ENCODE data around the gene USB1.
"Not testable (repeated sequence)": the region's sequence is repeated elsewhere in the genome, so short reads cannot be mapped to it uniquely, and the experiment has no call there.

USB1 gene

GRCh38 chr16:57970319-57970718 lies 30.9 kb upstream of the USB1 start:
- no peak for DNase-seq (ENCODE audit: extremely low read depth, low read depth)

GRCh38 chr16:57970970-57971369 lies 30.2 kb upstream of the USB1 start, which contains the start of gene CNGB1:
Gene CNGB1 (minus strand): TSS chr16:57971128. CDS start chr16:57967286, 3,842 bp downstream.
- TF ChIP-seq CTCF (IDR thresholded peaks at IDR 0.05; ENCODE audit: low read depth, low read length), result no peak
- DNase-seq (ENCODE audit: extremely low read depth, low read depth), result no peak

More at GRCh38 chr16:57970319-57970718, 30.9 kb upstream of the USB1 start:
- TF ChIP-seq CTCF (IDR thresholded peaks at IDR 0.05; ENCODE audit: low read depth, low read length), result no peak

GRCh38 chr16:57971848-57972247 lies 29.4 kb upstream of the USB1 start:
- no peak for DNase-seq (ENCODE audit: extremely low read depth, low read depth)
- TF ChIP-seq CTCF (IDR thresholded peaks at IDR 0.05; ENCODE audit: low read depth, low read length), result no peak

GRCh38 chr16:57972306-57972705 lies 28.9 kb upstream of the USB1 start:
- DNase-seq (ENCODE audit: extremely low read depth, low read depth), result no peak
- no peak for TF ChIP-seq CTCF (IDR thresholded peaks at IDR 0.05; ENCODE audit: low read depth, low read length)

- DNase-seq (ENCODE audit: extremely low read depth, low read depth), result no peak
- TF ChIP-seq CTCF (IDR thresholded peaks at IDR 0.05; ENCODE audit: low read depth, low read length), result no peak
Measured at GRCh38 chr16:57976331-57976796, 24.8 kb upstream of the USB1 start.

- no peak for DNase-seq (ENCODE audit: extremely low read depth, low read depth)
- no peak for TF ChIP-seq CTCF (IDR thresholded peaks at IDR 0.05; ENCODE audit: low read depth, low read length)
Measured at GRCh38 chr16:57977418-57978069, 23.7 kb upstream of the USB1 start.

GRCh38 chr16:57978070-57978465 lies 23.1 kb upstream of the USB1 start:
- DNase-seq (ENCODE audit: extremely low read depth, low read depth), result not testable (repeated sequence)
